ENCODE results near the gene SLN.

The SLN gene

GRCh38 chr11:107719073-107719472, 7.2 kb upstream of the SLN start:
- DNase-seq, result no peak

- no peak for DNase-seq
These were observed 5.2 kb upstream of the SLN start for GRCh38 chr11:107716884-107717532.

- peak in 1 of 2 donors; percentile 17 for DNase-seq
These were observed 1.2 kb upstream of the SLN start for GRCh38 chr11:107713009-107713408.

GRCh38 chr11:107710301-107710700, 1.6 kb downstream of the SLN start:
- no peak for DNase-seq

- no peak for DNase-seq
These were observed 3.1 kb downstream of the SLN start for GRCh38 chr11:107708792-107709191.

- DNase-seq, result no peak
These were observed 4.0 kb downstream of the SLN start for GRCh38 chr11:107707807-107708206.

- DNase-seq, result no peak
These were observed 4.6 kb downstream of the SLN start for GRCh38 chr11:107707215-107707671.

GRCh38 chr11:107706531-107706930, 5.3 kb downstream of the SLN start:
- no peak for DNase-seq

- DNase-seq, result no peak
These were observed 6.8 kb downstream of the SLN start for GRCh38 chr11:107705027-107705426.

- DNase-seq, result no peak
These were observed 7.4 kb downstream of the SLN start for GRCh38 chr11:107704451-107704850.

GRCh38 chr11:107702723-107703122, 9.1 kb downstream of the SLN start:
- DNase-seq, result no peak

- DNase-seq, result no peak
These were observed 9.7 kb downstream of the SLN start for GRCh38 chr11:107702109-107702660.

GRCh38 chr11:107699371-107700285, 12.2 kb downstream of the SLN start:
- DNase-seq, result no peak

GRCh38 chr11:107697291-107697690, 14.6 kb downstream of the SLN start:
- DNase-seq, result no peak

GRCh38 chr11:107696140-107696539, 15.7 kb downstream of the SLN start:
- DNase-seq, result no peak

GRCh38 chr11:107695446-107695845, 16.4 kb downstream of the SLN start:
- DNase-seq, result no peak

- no peak for DNase-seq
These were observed 20.7 kb downstream of the SLN start for GRCh38 chr11:107691000-107691750.

- peak; percentile 55 to 62 for DNase-seq
These were observed 22.3 kb downstream of the SLN start for GRCh38 chr11:107689317-107690202.

GRCh38 chr11:107688322-107688918, 23.4 kb downstream of the SLN start:
- no peak for DNase-seq

GRCh38 chr11:107683807-107684206, 28.0 kb downstream of the SLN start:
- DNase-seq, result no peak

- no peak for DNase-seq
These were observed 28.8 kb downstream of the SLN start for GRCh38 chr11:107683061-107683460.

GRCh38 chr11:107682572-107682971, 29.3 kb downstream of the SLN start:
- DNase-seq, result no peak
